AG04450 (cell line): ENCODE results near the gene CEP192. TPM values are rescaled to one million over a fixed set of nuclear protein-coding genes. Genes with fewer than 3 reads are reported as not detected.

Source experiments
- CTCF ChIA-PET: fragments of 300-600, 350-600 bp; formaldehyde crosslinking; extraction: SDS; loops from one replicate; lab custom pipeline; 2022; ENCODE audit warnings: antibody characterized with exemption, inconsistent platforms; lab: Charles Lee
- POLR2A ChIA-PET: fragments of 350-600 bp; formaldehyde crosslinking; extraction: SDS; loops from one replicate; lab custom pipeline; 2021; ENCODE audit warnings: antibody characterized with exemption, inconsistent platforms; lab: Yijun Ruan, JAX
- DNase-seq: peaks from one replicate; pipeline ENCODE4 v3.0.0-alpha.2; 2011; ENCODE audit warnings: low read depth, low spot score
- H3K27ac ChIP-seq: one replicate; pipeline ENCODE4 v1.5.1; 2012; ENCODE audit warnings: low read depth, low read length, control low read depth
- H3K27me3 ChIP-seq: one replicate; pipeline ENCODE4 v1.6.0; 2012; ENCODE audit warnings: low read length; ENCODE audit not compliant: control insufficient read depth, insufficient read depth
- H3K4me3 ChIP-seq: 2 replicates; pipeline ENCODE4 v1.5.1; 2011; ENCODE audit warnings: mild to moderate bottlenecking, low read depth, low read length, control low read depth
- H3K9me3 ChIP-seq: 2 replicates; pipeline ENCODE4 v1.5.1; 2012; ENCODE audit warnings: low read length; ENCODE audit not compliant: control insufficient read depth, insufficient read depth
- CTCF ChIP-seq: IDR thresholded peaks from 2 replicates; pipeline ENCODE4 v1.5.1; 2011; ENCODE audit warnings: low read depth, low read length, control low read depth, inconsistent platforms
- polyA plus RNA-seq: library from polyadenylated mRNA; depleted of rRNA; stranded (reverse); fragments of >200 nt; gene quantifications from 2 replicates; pipeline ENCODE4 v1.2.3, GENCODE V29; 2011

The CEP192 gene
- polyA plus RNA-seq, 1 experiment = 21.1 TPM

GRCh38 chr18:13022644-13023043, 31.5 kb downstream of the CEP192 start:
- ChIA-PET CTCF (no interaction called here), POLR2A (no interaction called here)
- TF ChIP-seq CTCF = no peak
- Histone ChIP-seq H3K27me3 (no peaks in the 10 kb centered on the region), H3K9me3 (no peaks in the 10 kb centered on the region), H3K27ac (no peak overlapping the region), H3K4me3 (no peak overlapping the region)
- no peak for DNase-seq

GRCh38 chr18:13025233-13025632, 34.1 kb downstream of the CEP192 start:
- no peak overlapping the region for H3K4me3 ChIP-seq
- POLR2A ChIA-PET = no interaction called here
- no peak for TF ChIP-seq CTCF
- H3K27ac ChIP-seq = no peak overlapping the region
- CTCF ChIA-PET = no interaction called here
- H3K9me3 ChIP-seq = no peaks in the 10 kb centered on the region
- no peak for DNase-seq
- no peaks in the 10 kb centered on the region for H3K27me3 ChIP-seq

GRCh38 chr18:13026583-13027270, 35.6 kb downstream of the CEP192 start:
- Histone ChIP-seq H3K9me3 (no peaks in the 10 kb centered on the region), H3K27ac (no peak overlapping the region), H3K27me3 (no peaks in the 10 kb centered on the region), H3K4me3 (no peak overlapping the region)
- TF ChIP-seq CTCF = no peak
- CTCF ChIA-PET = no interaction called here
- no peak for DNase-seq
- POLR2A ChIA-PET = no interaction called here

GRCh38 chr18:13028869-13029268, 37.7 kb downstream of the CEP192 start:
- no peak overlapping the region for H3K27ac ChIP-seq

GRCh38 chr18:13032173-13032572, 41.0 kb downstream of the CEP192 start:
- POLR2A ChIA-PET = no interaction called here
- TF ChIP-seq CTCF = no peak
- Histone ChIP-seq H3K9me3 (no peaks in the 10 kb centered on the region), H3K27me3 (no peaks in the 10 kb centered on the region), H3K27ac (no peak overlapping the region), H3K4me3 (no peak overlapping the region)
- CTCF ChIA-PET = no interaction called here
- no peak for DNase-seq

More at GRCh38 chr18:13028869-13029268, 37.7 kb downstream of the CEP192 start:
- Histone ChIP-seq H3K9me3 (no peaks in the 10 kb centered on the region), H3K4me3 (no peak overlapping the region), H3K27me3 (no peaks in the 10 kb centered on the region)
- ChIA-PET POLR2A (no interaction called here), CTCF (no interaction called here)
- DNase-seq = no peak
- no peak for TF ChIP-seq CTCF
